HG03571 (cell line): Measurements from ENCODE around the gene SMAD3.

ENCODE experiments used
- ATAC-seq: cut with Tn5 transposase; IDR thresholded peaks from one replicate; pipeline ENCODE4 v1.9.1; 2021; ENCODE audit not compliant: unreplicated experiment

Gene SMAD3

DNA sequence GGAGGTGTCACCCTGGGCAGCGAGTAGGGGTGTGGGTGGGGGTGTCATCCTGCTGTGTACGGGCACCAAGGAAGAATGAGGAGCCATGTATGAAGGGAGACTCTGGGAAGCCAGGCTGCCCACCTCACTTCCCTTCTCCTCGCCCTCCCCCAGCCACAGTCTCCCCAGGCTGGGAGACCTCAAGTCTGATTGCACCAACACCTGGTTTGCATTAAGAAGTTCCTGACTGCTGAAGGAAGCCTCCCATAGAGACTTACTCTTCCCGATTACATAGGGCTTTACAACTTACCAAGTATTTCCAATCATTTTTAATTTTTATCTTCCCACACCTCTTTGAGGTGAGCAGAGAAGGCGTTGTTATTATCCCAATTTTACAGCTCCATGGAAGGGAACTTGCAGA lies 29.5 kb upstream of the SMAD3 start:
- ATAC-seq = no peak

- ATAC-seq = no peak
Measured at GRCh38 chr15:67036775-67037555, 28.4 kb upstream of the SMAD3 start.

DNA sequence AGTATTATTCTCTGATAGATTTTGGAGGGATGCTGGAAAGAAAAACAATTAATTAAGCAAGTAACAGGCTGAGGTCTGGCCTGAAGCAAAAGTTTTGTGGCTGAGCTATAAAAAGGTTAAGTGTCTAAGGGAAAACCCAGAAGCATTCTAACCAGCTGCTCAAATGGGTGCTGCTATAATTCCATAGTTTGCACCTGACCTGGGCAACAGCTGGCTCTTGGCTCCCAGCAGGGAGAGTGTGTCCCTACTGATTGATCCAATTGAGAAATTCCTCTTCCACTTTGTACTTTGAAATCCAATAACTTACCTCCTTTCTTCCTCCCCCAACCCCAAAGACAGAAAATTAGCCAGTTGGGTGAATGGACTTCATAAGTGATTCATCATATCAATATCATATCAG lies 27.7 kb upstream of the SMAD3 start:
- ATAC-seq = no peak

DNA sequence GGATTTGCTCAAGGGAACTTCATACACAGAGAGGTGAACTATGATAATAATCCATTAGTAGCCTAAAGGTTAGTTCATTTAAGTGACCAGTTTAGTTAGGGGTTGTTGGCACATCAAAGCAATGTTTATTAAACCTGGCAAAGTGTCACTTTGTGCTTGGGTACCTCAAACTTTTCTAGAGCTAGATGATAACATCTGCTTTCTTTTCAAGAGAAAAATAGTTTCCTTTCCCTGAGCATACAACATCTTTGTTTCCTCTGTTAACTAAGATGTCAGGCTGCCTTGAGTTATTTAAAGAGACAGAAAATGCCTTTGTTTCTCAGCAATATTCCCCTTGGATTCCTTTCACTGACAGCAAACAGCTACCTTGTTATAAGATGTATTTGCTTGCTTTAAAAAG lies 26.7 kb upstream of the SMAD3 start:
- no peak for ATAC-seq

GRCh38 chr15:67039384-67040075 lies 25.9 kb upstream of the SMAD3 start:
- no peak for ATAC-seq

GRCh38 chr15:67040277-67040676 lies 25.1 kb upstream of the SMAD3 start:
- no peak for ATAC-seq

GRCh38 chr15:67042551-67043142 lies 22.8 kb upstream of the SMAD3 start:
- ATAC-seq = no peak

DNA sequence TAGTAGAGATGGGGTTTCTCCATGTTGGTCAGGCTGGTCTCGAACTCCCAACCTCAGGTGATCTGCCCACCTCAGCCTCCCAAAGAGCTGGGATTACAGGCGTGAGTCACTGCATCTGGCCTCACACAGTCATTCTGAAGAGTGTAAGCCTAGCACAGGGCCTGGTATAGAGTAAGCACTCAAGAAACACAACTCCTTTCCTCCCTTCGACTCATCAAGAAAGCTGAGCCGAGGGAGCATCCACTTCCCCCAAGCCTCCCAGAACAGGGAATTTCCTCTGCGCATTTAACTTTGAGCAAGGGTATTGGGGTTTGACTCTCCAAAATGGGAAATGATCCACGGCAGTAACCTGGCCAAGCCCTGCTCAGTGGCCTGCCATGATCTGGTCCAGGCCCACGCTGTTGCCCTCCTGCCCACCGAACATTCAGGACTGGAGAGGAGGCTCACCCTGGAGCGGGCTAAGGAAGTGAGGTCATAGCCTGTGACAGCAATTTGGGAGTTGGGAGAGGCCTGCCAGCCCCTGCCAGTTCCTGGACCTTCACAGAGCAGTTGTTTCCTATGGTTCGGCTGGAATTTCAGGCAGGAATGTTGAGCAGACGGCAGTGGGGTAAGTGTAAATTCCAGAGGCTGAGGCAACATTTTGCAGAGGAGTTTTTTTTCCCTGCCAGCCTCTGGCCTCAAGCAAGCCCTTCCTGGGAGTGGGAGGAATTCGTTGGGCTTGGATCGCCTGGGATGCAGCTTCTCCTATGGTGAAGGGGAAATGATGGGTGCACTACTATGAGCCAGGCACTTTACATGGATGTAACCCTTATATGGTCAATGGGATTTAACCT lies 21.2 kb upstream of the SMAD3 start:
- ATAC-seq = no peak

DNA sequence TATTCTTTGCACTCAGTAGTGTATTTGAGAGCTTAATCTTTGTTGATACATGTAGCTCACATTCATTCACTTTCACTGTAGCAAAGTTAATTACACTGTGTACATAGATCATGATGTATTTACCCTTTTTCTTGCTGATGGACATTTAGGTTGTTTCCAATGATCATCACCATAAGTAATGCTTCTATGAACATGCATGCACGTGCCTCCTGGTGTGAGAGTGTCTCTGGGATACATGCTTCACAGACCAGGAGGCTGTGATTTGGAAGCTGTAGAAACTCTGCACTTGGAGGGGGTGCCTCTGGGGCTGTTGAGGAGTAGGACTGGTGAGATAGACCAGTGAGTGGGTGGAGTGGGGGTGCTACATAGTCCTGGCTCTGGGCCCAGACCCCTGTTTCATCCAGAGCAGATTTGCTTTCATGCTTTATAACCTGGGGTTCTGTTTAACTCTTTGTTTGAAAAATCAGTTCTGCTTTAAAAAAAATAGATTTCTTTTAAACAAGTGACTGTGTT lies 18.2 kb upstream of the SMAD3 start:
- no peak for ATAC-seq

DNA sequence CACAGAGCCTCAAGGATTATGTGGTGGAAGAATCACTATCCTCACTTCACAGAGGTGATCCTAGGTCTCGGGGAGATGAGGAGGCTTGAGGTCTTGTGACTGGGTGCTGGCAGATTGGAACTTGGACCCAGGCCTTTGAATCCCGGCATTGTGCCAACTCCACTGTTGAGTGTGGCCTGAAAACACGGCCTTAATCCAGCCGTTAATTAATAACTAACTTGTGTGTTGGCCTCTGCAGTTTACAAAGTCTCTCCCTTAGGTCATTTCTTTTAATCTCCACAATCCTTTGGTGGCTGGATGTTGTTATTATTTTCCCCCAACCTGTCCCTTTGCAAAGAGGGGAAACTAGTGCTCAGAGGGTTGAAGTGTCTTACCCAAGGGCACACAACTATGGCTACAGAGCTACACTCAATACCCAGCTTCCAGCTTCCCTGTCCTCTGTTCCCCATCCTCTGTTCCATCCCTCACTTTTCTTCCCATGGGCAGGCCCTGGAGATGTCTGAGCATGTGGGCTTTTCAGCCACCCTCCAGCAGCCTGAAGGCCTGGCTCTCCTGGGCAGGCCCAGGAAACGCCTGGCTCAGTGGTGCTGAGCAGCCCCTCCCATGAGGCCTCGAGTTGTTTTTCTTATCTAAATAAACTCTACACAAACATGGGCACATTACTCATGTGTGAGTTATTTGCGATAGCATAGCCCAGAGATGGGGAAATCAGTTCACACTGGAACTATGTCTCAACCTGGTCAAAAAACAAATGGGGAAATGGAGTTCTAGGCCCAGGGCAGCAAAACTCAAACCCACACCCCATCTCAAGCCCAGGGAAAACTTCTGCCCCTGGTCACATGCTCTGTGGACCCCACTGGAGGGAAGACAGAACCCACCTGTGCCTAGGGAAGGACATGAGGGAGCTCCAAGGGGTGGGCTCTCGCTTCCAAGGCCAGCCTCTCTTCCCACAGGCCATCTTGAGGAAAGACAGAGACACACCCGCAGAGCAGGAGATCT lies 16.8 kb upstream of the SMAD3 start:
- no peak for ATAC-seq

- no peak for ATAC-seq
Measured at GRCh38 chr15:67049351-67050044, 15.9 kb upstream of the SMAD3 start.

DNA sequence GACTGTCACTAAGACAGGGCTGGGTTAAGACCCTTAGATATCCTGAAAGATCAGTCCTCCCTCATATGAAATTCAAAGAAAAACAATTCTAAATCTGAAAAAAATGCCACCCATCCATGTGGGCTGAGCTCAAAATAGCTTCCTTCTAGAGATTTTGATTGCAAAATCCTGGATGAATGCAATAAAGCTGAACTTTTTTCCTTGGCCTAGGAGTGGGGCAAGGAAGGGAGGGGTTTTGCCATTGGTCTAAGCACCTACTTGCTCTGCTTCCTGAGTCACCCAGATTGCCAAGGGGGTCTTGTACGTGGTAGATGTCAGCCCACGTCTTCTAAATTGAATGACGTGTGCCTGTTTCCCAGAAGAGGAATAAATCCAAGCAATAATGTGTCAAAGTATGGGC lies 15.3 kb upstream of the SMAD3 start:
- ATAC-seq = no peak

DNA sequence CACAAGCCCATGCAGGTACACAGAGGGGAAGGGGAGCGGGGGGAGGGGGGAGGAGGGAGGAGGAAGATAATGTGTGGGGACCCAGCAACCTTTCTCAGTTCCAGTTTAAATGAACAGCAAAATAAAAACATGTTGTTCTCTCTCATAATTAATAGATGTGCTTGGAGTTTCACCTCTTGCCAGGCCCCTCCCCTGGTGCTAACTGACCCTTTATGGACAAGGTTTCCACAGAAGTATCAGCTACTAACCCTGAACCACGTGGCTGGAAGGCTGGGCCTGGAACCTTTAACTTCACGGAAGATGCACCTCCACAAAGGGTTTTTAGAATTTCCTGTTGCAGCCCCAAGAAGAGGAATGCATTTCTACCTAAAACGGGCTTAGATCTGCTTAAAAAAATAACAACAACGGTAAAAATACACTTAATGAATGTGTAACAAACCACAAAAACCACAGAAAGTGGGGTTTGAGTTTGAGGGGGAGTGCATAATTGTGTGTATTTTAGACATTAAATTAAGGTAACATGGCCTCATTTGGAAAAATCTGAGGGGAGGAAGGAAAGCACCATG lies 14.8 kb upstream of the SMAD3 start:
- ATAC-seq = no peak

DNA sequence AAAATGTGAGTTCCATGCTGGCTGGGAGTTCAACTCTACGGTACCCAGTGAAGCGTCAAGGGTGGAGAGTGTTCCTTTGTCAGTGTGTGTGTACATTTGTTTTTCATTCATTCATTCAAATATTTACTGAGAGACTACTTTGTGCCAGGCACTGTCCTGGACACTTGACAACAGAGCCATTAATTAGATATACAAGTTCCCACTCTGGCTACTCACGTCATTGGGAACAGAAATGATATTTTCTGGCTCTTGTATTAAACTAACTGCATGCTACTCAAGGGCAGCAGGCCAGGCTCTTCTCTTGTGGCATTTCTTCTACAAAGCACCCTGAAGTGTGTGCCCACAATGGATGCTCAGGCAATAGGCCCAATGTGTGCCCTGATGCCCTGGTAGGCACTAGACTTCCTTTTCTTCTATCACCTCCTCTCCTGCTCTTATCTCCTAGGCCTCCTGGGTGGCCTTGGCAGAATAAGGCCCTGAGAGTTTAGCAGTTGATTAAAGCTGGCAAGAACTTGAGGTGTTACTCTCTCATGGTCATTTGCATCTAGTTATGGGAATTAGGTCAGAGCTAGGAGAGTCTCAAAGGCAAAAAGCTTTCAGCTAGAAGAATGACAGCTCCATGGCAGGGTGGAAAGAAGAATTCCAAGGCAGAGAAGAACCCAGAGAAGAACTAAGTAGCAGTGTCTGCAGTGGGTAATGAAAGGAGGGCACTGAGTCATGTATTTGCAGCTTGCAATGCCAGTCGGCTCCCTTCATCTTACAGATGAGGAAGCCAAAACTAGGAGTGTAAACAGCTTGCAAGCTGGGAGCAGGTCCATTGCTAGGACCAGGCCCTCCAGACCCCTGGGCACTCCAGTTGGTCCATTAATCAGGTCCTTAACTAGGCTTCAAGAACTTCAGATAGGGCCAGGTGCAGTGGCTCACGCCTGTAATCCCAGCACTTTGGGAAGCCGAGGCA lies 14.0 kb upstream of the SMAD3 start:
- no peak for ATAC-seq

DNA sequence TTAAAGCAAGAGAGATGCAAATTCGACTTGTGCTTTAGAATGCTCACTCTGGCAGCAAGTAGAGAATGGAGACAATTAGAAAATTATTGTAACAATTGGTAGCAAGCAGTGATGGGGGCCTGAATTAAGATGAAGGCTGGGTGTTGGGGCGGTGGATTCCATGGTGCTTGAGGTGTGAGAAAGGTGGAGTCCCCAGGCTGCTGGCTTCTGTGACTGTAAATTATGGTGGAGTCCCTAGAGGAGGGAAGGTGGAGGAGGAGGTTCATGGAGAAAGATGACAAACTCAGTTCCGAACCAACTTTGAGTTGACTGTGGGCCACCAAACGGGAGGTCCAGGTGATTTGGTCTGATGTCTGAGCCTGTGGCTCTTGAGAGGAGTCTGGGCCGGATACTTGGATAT lies 10.7 kb upstream of the SMAD3 start:
- ATAC-seq = no peak

DNA sequence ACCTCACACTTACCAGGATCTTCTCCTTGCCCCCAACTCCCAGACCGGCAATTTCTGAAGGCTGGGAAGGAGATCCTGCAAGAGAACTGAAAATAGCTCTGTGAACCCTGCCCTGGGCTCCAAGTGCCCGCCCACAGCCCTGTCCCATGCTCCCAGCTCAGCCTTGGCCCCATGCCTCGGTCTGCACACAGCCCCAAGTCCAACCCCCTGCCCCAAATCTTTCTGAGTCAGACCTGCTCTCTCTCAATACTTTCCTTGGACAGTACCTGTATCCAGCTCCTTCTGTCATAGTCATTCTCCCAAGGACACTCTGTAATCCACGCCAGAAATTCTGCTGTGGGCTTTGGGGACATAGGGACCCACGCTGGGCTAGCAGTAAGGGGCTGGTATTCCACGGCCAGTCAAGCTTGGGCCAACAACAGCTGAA lies 6.3 kb upstream of the SMAD3 start:
- no peak for ATAC-seq

DNA sequence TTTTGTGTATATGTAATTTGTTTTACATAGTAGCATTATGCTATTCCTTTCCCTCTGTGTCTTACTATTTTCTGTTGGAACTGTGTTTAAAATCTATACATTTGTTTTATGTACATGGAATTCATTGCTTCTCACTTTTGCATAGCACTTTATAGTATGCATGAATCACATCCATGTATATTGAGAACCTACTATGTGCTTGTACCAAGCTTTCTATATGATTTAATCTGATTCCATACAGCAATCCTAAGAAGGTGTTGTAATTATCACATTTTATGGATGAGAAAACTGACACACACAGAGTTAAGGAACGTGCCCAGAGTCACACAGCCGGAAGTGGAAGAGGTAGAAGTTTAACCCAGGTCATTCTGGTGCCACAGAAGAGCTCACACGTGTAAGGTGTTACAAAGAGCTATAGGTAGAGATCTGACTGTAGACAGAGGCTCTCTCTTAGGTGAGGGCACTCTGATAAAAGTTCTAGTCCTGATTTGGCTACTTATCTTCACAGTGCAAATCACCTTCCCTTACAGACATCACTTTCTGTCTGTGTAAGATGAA lies 3.5 kb upstream of the SMAD3 start:
- no peak for ATAC-seq
